T-helper 1 cell (primary cell): Measurements from ENCODE around the gene ARPP19.
"Not testable (repeated sequence)": the region's sequence is repeated elsewhere in the genome, so short reads cannot be mapped to it uniquely, and the experiment has no call there.

Source experiments
- DNase-seq, 5 donors: peaks; one replicate each; pipeline ENCODE4 v3.0.0-alpha.2; 2012 to 2020
- total RNA-seq, 4 donors: gene quantifications; one replicate each; lab custom pipeline; 2026; lab: John Stamatoyannopoulos, UW

The ARPP19 gene, protein sequence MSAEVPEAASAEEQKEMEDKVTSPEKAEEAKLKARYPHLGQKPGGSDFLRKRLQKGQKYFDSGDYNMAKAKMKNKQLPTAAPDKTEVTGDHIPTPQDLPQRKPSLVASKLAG
- 112 to 208 (median 161) reads per million in 4 donors for total RNA-seq

DNA sequence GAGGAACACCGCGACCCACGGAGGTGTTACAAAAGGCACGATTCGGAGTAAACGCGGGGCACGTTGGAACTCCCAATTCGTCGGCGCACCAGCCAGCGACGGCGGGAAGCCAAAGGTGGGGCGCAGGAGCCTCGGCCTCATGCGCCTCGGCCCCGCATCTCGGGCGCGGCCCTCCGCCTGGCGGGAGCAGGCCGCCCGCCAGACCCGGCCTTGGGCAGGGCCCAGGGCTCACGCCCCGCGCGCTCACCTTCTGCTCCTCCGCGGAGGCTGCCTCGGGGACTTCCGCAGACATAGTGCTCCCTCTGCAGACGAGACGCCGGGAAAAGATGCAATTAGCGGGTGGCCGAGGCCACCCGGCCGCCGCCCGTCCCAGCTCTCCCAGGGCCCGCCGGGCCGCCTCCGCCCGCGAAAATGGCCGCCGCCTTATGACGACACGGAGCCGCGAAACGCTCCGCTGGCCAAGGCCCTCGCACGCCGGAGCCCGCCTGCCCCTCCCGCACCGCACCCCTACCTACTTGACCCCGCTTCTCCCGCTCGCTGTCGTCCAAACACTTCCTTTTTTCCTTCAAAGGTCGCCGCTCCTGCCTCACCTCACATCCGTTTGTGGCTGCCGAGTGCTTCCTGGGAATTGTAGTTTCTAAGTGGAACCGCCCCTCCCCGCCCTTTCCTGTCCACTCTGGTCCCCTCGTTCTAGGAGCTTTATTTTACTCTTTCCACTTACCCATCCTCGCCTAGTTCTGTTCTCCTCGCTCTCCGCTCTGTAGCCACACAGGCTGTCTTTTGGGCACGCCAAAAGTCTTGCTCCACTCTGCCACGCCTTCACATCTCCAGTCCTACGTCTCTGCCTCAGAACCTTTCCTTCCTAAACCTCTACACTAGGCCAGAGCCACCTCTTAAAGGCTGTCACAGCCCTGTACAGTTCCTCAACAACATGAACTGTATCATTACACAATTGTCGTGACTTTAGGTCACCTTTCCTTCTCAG, at the start of gene ARPP19:
Gene ARPP19, minus strand, starts transcription at position 430 of the 985 bp plus-strand sequence. Its CDS starts 138 bp downstream, at position 292.
- peak; percentile 66 to 91 (median 72) for DNase-seq

DNA sequence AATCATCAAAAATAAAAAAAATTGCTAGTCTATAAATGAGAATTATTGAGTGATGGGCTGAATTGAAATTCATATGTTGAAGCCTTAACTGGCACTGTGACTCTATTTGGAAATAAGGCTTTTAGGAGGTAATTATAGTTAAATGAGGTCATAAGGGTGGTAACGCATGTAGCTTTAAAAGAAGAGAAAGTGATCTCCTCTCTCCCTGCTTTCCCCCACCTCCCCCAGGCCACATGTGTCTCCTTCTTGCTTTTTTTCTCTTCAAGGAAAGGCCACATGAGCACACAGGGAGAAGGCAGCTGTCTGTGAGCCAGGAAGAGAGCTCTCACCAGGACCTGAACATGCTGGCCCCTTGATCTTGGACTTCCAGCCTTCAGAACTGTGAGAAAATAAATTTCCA, 48.2 kb upstream of the ARPP19 start:
- no peak for DNase-seq

DNA sequence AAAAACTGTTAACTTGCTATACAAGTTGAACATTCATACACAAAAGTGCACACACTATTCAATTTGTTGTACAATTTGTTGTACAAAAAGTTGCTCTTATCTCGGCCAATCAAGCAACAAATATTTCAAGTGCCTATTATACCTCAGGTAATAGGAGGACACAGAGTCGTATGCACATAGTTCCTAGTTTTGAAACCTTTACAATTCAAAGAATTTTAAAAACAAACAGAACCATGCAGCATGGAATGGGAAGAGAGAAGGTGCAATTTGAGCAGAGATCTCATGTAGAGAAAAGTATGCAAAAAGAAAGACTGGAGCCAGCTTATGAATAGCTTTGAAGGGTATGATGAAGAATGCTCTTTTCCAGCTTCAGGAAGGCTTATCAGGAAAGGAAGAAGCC, 46.5 kb upstream of the ARPP19 start:
- DNase-seq, result no peak

DNA sequence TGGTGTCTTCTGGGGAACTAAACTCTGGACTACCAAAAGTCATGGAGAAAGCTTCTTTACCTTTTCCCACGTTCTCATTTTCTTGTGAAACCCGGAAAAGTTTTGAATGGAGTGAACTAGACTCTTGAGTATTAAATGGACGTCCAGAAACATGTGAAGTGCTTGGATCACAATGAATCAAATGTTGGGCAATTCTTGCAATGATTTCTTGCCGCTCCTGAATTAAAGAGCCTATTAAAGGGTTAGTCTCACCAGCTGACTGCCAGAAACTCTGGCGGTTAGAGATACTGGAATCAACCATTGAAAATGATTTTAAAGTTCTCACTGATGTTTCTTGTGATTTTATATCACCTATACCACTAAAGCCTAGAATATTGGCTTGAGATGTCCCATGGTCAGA, 40.8 kb upstream of the ARPP19 start:
- no peak for DNase-seq

DNA sequence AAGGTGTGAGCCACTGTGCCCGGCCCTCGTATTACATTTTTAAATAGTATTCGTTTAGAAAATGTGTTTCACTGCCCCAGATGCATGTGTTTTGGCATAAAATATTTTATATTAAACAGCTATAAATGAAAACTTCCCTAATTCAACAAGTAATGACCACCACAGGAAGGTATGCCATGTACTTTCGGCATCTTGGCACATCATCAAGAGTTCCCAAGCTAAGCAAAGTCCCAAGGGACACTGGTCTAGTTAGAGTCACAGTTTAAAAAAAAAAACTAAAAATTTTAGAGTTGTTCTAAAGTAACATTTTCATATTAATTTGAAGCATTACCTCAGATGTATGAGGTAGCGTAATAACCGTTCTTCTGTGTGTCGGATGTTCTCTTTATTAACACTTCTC, 15.6 kb upstream of the ARPP19 start:
- DNase-seq, result no peak

DNA sequence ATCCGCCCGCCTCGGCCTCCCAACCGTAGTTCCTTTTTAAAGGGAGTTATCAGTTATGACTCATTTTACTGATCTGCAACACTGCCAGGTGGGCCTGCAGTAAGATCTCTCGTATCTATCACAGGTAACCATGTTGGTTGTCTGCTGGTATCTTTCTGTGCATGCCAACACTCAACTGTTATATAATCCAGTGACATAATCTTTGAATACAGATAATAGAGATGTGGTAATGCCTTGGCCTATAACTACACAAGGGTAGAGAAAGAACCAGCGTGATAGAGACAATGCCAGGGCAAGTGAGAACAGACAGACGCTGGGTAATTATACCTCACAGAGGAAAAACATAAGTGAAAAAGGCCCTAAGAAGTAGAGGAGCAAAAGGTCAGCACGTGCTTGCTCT, 11.0 kb upstream of the ARPP19 start:
- DNase-seq, result no peak

DNA sequence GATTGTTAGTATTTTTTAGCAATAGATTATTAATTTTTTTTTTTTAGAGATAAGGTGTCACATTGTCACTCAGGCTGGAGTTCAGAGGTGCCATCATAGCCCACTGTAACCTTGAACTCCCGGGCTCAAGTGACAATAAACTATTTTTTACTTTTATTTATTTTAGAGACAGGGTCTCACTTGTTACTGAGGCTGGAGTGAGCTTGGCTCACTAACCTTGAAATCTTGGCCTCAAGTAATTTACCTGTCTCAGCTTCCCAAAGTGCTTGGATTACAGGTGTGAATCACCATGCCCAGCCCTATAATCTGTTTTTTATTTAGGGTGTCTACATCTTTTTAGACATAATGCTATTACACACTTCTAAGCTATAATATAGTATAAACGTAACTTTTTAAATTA, 7.9 kb upstream of the ARPP19 start:
- DNase-seq, result no peak

DNA sequence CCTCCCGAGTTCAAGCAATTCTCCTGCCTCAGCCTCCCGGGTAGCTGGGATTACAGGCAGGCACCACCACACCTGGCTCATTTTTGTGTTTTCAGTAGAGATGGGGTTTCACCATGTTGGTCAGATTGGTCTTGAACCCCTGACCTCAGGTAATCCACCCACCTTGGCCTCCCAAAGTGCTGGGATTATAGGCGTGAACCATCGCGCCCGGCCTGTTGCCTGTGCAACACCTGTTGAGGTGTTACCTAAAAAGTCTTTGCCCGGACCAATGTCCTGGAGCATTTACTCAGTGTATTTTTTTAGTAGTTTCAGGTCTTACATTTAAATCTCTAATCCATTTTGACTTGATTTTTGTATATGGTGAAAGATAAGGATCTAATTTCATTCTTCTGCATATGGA, 6.7 kb upstream of the ARPP19 start:
- DNase-seq, result not testable (repeated sequence)

DNA sequence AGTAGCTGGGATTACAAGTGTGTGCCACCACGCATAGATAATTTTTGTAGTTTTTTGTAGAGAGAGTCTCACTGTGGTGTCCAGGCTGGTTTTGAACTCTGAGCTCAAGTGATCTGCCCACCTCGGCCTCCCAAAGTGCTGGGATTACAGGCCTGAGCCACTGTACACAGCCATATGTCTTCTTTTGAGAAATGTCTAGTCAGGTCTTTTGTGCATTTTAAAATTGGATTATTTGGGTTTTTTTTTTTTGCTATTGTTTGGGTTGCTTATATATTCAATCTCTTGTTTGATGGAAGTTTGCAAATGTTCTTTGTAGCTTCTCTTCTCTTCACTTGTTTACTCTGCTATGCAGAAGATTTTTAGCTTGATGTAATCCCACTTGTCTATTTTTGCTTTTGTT, 6.2 kb upstream of the ARPP19 start:
- DNase-seq, result no peak

DNA sequence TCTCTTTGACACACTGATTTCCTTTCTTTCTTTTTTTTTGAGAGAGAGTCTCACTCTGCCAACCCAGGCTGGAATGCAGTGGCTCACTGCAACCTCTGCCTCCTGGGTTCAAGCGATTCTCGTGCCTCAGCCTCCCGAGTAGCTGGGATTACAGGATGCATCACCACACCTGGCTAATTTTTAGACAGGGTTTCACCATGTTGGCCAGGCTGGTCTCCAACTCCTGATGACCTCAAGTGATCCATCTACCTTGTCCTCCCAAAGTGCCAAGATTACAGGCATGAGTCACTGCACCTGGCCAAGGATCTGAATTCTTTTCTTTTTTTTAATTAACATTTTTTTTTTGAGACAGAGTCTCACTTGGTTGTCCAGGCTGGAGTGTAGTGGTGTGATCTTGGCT, 5.8 kb upstream of the ARPP19 start:
- DNase-seq, result not testable (repeated sequence)

DNA sequence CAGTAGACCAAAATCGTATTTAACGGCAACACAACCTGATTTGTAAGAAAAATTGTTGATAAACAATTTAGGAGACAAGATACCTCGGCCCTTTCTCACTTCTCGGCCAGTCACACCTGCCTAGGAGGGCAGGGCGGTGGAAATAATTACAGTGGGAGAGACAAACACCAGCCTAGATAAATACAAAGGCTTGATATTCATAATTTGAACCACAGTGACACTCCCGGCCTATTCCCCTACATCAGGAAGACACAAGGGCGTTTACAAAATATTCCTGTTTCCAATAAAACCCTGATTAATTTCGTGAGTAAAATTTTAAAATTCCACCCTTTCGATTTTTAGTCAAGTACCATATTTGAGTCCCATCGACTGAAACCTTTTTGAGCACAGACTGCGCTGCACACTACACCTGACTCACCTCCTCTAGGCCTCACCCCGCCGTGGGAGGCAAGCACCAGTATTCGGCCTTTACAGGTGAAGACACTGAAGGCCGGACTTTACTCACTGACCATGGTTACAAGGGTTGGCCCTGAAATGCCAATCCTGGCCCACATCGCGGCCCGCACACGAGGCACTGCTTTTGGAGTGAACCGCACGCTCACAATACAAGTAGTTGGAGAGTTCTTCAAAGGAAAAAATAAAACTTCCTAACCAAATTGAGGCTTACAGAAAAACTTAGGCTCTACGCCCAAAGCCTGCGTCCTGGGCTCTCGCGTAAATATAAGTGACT, 794 bp downstream of the ARPP19 start:
- peak in 3 of 5 donors; percentile 12 to 18 (median 16) for DNase-seq

DNA sequence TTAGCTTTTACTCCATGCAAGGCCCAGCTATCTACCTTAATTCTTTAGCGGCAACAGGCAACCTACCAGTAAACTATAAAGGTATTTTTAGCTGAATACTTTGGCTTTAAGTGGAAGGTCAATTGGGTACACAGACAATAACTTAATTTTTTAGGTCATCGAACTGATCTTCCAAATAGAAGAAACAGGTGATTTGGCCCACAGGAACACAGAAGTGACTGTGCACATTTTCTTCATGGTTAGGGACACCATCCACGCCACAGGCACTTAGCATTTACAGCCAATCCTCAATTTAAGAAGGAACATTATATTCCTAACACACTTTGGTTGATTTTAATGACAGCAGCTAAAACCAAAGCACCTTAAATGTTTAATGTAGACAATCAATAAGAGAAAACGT, 1.9 kb downstream of the ARPP19 start:
- DNase-seq, result no peak

DNA sequence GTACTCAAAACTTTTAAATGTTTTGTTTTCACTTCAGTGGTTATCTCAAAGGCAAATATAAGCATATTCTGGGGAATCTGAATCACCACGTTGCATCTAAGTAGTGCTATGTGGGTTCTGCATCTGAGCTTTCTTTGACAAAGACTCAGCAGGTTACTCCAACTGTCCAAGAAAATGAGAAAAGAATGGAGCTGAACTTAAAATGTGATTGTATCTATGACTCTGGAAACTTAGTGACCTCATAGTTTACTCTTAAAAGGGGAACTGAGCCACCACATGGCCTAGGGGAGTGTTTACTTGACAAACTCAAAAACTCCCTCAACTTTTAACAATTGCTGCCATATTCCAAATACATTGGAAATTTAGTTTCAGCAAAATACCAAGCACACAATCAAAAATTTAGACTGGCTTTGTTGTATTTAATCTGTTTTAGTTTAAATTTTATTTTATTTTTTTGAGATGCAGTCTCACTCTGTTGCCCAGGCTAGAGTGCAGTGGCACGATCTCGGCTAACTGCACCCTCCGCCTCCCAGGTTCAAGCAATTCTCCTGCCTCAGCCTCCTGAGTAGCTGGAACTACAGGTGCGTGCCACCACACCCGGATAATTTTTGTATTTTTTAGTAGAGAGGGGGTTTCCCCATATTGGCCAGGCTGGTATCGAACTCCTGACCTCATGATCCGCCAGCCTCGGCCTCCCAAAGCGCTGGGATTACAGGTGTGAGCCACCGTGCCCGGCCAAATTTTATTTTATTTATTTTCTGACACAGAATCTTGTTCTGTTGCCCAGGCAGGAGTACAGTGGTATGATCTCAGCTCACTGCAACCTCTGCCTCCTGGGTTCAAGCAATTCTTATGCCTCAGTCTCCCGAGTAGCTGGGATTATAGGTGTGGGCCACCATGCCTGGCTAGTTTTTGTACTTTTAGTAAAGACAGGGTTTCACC, 3.1 kb downstream of the ARPP19 start:
- DNase-seq, result not testable (repeated sequence)

DNA sequence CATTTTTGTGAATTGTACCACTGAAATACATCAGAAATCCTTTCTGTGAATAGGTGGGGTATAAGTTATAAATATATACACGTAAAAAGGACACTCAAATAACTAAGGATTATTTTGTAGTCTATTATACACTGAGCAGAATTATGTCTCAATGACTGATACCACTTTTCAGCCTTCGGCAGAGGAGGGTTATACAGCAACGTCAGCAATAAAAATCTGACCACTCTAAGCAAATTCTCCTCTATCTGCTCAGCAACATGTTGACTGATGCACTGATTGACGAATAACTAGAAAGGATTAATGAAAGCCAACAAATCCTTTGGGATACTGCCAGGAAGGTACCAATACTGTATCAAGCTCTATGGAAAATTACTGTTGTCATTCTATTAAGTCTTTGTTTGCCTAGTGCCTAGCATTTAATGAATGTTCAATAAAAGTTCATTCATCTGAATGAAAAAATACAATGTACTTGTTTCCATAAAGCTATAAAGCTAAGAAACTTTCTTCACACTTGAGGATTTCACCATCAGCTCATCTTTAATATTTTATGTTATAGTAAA, 5.2 kb downstream of the ARPP19 start:
- DNase-seq, result no peak

DNA sequence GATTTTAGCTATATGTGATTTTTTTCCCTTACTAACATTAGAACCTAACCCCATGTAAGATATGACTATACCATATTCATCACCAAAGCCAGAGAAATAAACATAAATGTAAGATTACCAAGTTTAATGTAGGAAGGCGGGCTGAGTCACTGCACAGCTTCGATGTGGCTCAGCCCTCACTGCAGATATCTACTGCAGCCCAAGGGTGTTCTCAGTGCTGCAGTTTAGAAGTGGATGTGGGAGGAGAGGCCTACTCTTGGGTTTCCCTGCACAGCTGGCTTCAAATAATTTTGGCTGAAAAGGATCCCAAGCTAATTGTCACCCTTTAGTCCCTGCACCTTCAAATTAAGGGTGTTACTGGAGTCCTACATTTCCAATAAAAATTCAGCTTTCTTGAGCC, 9.3 kb downstream of the ARPP19 start:
- peak in 1 of 5 donors; percentile 62 for DNase-seq

DNA sequence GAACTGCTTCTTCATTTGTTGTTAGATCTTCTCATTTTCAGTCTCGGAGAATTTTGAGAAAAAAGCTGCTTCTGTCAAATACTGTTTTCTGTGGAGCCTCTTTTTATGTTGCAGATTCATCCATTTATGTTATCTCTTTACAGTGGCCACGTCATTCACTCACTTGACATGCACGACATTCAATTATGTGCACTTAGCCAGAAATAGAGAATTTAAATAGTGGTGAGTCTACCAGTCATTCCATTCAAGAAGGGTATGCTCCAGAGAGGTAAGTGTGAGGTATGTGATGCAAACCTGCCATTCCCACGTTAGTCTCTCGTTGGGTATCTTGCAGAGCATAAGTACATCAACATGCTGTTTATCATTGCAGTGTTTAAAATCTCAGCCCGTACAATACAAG, 9.8 kb downstream of the ARPP19 start:
- peak in 1 of 5 donors; percentile 17 for DNase-seq

DNA sequence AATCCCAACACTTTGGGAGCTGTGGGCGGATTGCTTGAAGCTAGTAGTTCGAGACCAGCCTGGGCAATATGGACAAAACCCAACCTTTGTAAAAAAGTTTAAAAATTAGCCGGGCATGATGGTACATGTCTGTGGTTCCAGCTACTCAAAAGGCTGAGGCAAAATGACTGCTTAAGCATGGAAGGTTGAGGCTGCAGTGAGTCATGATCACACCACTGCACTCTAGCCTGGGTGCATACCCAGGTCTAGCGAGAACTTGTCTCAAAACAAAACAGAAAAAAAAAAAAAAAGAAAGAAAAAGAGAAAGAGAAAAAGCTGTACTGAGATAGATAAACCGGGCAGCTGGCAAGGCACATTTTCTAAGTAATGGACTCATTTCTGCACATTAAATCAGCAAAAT, 10.6 kb downstream of the ARPP19 start:
- DNase-seq, result peak in 2 of 5 donors; percentile 8 to 89

DNA sequence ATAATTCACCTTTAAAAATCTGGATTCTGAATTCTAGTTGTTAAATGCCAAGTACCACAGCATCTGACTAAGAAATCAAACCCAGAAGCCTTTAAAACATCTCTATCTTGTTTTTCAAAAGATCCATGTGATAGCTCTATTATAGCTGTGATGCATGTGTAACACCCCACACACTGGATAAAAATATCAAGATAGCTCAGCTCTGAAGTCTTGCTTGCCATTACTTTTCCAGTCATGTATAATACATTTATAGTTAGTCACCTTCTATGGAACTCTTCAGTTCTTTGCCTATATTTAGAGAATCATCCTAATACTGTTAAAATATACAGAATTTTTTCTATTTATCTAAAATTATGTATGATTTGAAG, 11.6 kb downstream of the ARPP19 start:
- DNase-seq, result no peak

DNA sequence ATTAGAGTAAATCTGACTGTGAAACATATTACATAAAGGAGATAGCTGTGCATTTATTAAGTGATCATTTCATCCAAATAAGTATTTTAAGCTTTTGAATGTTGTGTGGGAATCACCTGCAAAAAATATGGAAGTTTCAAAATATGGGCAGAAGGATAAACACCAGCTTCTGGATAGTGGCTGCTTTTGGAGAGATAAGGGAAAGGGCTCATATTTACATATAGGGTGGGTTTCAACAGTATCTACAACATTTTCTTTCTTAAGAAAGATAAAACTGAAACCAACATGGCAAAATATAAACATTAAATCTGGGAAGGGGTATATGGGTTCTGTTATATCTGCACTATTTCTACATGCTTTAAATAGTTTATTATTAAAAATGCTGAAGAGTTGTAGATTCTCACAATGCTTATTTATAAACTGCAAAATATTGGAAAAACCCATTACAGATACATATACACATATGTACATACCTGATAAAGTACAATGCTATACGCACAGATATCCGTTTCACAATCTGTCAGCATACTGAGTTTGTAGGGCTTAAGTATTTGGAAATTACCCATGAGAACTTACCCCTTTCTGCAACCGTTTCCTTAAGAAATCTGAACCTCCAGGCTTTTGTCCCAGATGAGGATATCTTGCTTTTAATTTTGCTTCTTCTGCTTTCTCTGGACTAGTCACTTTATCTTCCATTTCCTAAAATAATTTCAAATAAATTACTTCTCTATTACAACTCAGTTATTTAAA, 12.1 kb downstream of the ARPP19 start:
- no peak for DNase-seq

DNA sequence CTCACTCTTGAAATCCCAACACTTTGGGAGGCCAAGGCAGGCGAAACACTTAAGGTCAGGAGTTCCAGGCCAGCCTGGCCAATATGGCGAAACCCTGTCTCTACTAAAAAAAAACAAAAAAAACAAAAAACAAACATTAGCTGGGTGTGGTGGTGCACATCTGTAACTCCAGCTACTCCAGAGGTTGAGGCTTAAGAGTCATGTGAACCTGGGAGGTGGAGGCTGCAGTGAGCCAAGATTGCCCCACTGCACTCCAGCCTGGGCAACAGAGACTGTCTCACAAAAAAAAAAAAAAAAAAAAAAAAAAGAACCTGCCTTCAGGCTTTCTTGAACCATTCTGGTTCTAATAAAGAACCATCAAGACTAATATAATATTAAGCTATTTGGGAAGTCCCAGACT, 16.5 kb downstream of the ARPP19 start:
- no peak for DNase-seq

DNA sequence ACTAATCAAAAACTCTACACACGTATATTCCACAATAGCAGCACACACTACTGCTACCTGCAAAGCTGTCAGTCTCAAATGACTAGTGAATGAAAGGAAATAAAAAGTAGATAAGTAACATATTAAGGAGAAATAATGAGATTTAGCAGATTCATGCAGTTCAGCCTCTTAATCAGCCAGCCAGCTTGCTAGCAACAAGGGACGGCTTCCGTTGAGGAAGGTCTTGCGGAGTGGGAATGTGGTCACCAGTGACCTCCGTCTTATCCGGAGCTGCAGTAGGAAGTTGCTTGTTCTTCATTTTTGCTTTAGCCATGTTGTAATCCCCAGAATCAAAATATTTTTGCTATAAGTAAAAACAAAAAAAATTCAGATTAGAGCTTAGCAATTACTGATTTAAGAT, 17.1 kb downstream of the ARPP19 start:
- DNase-seq, result no peak
